ENCODE measurements around the gene CDA.

Gene CDA

GRCh38 chr1:20658166-20658915, 69.4 kb downstream of the CDA start:
- DNase-seq = no peak

GRCh38 chr1:20660363-20660762, 71.5 kb downstream of the CDA start:
- peak; percentile 25 for DNase-seq

GRCh38 chr1:20660847-20661206, 71.9 kb downstream of the CDA start:
- DNase-seq = no peak

GRCh38 chr1:20661207-20662109, 72.6 kb downstream of the CDA start, which contains the start of gene DDOST:
Gene DDOST (minus strand): TSS chr1:20661369. CDS start chr1:20661350, 19 bp downstream.
- DNase-seq = peak; percentile 98

GRCh38 chr1:20662110-20662475, 73.2 kb downstream of the CDA start:
- DNase-seq = no peak

- peak; percentile 34 for DNase-seq
These were observed 74.5 kb downstream of the CDA start for GRCh38 chr1:20663365-20663764.

GRCh38 chr1:20663969-20664715, 75.2 kb downstream of the CDA start:
- no peak for DNase-seq

- DNase-seq = no peak
These were observed 76.8 kb downstream of the CDA start for GRCh38 chr1:20665726-20666125.

GRCh38 chr1:20666146-20666545, 77.2 kb downstream of the CDA start:
- DNase-seq = no peak

GRCh38 chr1:20666804-20667203, 77.9 kb downstream of the CDA start:
- peak; percentile 49 for DNase-seq

Measured in hematopoietic multipotent progenitor cell treated with erythropoietin and hydrocortisone succinate and interleukin-3 and kit ligand, for 8 days (in vitro differentiated cells).